Inflammatory macrophage treated with lipopolysaccharide for 1 hour (primary cell): ENCODE data around the gene ITLN2.
A peak's percentile ranks its signal among the peaks of the same experiment; 100 is the strongest.
"Not testable (repeated sequence)": the region's sequence is repeated elsewhere in the genome, so short reads cannot be mapped to it uniquely, and the experiment has no call there.

Source experiments
- DNase-seq, 2 donors: peaks; one replicate each; pipeline ENCODE4 v3.0.0-alpha.2; 2020 to 2022

The ITLN2 gene

DNA sequence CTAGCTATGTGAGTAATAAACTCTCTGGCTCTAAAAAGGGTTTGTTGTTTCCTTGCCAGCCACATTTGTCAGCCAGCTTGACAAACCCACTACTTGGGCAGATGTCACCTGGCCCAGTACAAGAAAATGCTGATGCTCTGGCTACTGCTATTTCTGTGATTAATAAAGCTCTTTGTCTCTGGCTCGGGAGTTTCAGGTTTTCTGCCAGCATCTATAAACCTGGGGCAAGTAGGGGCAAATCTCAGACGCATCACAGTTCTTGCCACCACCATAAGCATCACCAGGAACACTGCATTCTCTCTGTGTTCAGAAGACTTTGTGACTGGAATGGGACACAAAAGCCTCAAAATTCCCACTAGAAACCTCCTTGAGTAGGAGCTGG, 2.5 kb downstream of the ITLN2 start:
- DNase-seq = no peak

DNA sequence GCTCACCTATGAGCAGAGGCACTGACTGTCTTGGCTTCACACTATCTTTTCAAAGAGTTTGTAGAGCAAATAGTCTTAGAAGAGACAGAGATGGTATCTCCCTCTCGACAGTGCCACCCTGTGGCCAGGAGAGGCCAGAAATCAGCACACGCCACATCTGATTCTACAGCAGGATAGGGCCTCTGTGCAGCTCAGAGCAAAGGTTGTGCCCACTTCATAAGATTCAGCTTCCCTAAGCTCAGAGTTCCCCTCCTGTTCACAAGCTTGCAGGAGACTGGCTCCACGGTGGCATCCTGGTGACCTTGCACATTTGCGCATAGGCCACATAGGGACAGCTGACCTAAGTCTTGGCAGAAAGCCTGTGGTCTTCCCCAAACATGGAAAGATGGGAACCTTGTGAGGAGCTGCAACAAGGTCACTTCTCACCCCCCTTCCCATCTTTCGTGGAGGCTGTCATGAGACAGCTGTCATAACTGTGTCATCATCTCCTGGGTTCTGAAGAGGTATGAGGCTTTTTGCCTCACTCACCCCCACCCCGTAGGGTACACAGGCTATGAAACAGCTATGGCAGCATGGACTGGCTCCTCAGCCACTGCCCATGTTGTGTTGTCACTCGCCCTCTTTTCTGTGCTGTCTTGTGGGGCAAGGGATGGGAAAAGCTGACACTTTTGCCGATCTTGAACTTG, 3.0 kb downstream of the ITLN2 start:
- DNase-seq = peak; percentile 63 to 84

DNA sequence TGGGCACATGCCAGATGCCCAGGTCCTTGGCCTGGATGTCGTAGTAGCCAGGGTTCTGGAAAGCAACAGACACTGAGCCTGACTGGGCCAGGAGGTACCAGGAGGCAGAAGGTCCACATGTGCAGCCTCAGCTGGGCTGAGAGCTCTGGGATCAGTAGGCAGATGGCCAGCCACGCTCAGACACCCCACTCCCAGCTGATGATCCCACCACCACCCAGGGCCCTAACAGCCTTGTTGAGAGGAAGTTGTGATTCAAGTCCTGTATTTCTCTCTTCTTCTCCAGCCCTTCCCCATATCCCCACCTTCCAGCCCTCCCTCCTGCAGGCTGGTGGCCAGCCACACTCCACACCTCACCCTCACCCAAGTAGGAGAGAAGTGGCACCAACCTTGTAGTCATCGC, 4.0 kb downstream of the ITLN2 start:
- no peak for DNase-seq

DNA sequence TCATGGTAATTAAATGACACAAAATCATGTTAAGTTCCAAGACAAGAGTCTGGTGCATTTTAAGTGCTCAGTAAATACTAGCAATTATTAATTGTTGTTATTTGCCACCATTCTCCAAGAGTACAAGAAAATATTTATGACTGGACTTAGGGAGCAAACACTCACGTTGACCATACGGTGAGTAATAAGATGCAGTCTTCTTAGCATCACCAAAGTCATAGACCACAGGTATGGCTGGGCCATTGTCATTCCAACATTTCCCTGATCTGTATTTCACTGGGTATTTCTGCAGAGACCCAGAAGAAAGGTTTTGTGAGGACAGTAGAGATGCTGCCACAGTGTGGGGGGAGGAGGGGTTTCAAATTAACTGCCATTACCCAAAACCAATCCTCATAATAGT, 4.7 kb downstream of the ITLN2 start:
- DNase-seq = no peak

DNA sequence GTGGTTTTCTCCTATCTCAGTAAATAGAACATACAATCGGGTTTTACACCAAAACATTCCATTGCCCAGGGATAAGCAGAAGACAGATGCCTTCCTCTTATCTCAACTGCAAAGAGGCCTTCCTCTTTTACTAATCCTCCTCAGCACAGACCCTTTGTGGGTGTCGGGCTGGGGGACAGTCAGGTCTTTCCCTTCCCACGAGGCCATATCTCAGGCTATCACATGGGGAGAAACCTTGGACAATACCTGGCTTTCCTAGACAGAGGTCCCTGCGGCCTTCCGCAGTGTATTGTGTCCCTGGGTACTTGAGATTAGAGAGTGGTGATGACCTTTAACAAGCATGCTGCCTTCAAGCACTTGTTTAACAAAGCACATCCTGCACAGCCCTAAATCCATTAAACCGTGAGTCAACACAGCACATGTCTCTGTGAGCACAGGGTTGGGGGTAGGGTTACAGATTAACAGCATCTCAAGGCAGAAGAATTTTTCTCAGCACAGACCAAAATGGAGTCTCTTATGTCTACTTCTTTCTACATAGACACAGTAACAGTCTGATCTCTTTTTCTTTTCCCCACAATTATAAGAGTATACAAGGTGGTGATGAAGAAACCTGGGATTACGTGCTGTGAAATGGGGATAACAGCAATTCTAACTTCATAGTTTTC, 5.3 kb downstream of the ITLN2 start:
- DNase-seq = not testable (repeated sequence)

DNA sequence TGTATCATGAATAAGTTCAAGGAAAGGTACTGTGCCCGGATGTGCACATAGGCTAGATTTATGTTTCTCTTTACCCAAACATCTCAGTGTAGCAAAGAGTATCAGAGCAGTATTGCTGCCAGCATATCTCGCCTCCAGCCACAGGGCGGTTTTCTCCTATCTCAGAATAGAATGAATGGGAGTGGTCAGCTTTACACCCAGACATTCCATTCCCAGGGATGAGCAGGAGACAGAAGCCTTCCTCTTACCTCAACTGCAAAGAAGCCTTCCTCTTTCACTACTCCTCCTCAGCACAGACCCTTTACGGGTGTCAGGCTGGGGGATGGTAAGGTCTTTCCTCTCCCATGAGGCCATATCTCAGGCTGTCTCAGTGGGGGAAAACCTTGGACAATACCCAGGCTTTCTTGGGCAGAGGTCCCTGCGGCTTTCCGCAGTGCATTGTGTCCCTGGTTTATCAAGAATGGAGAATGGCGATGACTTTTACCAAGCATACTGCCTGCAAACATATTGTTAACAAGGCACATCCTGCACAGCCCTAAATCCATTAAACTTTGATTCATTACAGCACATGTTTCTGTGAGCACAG, 7.3 kb downstream of the ITLN2 start:
- not testable (repeated sequence) for DNase-seq

DNA sequence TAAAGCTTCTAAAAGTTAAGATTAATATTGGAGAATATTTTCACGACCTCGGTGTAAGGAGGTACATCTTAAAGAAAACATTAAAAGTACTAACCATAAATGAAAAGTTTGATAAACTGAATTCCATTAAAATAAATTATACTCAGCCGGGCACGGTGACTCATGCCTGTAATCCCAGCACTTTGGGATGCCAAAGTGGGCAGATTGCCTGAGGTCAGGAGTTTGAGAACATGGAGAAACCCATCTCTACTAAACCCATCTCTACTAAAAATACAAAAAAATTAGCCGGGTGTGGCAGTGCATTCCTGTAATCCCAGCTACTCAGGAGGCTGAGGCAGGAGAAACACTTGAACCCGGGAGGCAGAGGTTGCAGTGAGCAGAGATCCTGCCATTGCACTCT, 8.7 kb downstream of the ITLN2 start:
- DNase-seq = not testable (repeated sequence)

DNA sequence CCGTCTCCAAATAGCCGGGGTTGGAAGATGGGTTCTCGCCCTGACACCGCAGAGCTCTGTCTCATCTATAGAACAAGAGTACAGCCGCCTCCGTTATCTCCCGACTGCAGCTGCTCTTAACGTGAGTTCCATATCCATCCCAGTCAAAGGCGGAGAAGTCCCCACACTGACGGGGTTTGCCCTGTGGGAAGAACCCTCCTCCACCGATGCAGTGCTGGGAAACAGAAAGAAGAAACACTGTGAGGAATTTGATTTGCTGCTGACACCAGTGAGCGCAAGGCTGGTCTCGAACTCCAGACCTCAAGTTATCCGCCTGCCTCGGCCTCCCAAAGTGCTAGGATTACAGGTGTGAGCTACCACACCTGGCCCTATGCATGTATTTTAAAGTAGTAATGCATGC, 9.5 kb downstream of the ITLN2 start:
- DNase-seq = no peak

DNA sequence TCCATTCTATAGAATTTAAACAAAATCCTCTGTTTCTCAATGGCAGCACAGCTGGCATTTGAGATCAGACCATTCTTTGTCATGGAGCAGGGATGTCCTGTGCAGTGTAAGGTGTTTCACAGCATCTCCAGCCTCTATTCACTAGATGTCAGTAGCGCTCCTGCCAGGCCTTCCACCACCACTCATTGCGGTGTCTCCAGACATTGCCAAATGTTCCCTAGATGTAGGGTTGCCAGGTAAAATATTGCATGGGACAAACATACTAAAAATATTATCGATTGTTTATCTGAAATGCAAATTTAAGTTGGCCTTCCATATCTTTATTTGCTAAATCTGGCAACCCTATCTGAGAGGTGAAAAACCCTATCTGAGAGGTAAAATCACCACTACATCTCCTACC, 11.7 kb downstream of the ITLN2 start:
- no peak for DNase-seq

DNA sequence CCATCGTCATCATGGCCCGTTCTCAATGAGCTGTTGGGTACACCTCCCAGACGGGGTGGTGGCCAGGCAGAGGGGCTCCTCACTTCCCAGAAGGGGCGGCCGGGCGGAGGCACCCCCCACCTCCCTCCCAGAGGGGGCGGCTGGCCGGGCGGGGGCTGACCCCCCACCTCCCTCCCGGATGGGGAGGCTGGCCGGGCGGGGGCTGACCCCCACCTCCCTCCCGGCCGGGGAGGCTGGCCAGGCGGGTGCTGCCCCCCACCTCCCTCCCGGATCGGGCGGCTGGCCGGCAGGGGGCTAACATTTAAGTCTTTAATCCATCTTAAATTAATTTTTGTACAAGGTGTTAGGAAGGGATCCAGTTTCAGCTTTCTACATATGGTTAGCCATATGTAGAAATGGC, 17.9 kb downstream of the ITLN2 start:
- DNase-seq = not testable (repeated sequence)

DNA sequence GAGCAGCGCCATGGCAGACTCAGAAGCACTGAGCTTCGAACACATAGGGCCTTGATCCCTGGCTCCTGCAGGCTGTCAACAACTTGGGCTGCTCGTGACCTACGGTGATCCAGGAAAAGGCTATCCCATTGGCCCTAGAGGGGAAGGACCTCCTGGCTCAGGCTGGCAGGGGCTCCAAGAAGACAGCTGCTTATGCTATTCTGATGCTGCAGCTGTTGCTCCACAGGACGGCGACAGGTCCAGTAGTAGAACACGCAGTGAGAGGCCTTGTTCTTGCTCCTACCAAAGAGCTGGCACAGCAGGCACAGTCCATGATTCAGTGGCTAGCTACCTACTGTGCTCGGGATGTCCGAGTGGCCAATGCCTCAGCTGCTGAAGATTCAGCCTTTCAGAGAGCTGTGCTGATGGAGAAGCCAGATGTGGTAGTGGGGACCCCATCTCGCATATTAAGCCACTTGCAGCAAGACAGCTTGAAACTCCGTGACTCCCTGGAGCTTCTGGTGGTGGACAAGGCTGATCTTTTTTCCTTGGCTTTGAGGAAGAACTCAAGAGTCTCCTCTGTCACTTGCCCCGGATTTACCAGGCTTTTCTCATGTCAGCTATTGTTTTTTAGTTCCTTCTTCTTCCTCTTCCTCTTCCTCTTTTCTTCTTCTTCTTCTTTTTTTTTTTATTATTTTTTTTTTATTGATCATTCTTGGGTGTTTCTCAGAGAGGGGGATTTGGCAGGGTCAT, 18.9 kb downstream of the ITLN2 start:
- peak; percentile 30 to 46 for DNase-seq

DNA sequence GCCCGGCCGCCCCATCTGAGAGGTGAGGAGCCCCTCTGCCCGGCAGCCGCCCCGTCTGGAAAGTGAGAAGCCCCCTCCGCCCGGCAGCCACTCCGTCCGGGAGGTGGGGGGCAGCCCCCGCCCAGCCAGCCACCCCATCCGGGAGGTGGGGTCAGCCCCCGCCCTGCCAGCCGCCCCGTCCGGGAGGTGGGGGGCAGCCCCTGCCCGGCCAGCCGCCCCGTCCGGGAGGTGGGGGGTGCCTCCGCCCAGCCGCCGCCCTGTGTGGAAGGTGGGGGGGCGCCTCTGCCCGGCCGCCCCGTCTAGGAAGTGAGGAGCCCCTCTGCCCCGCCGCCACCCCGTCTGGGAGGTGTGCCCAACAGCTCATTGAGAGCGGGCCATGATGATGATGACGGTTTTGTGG, 21.3 kb downstream of the ITLN2 start:
- not testable (repeated sequence) for DNase-seq

DNA sequence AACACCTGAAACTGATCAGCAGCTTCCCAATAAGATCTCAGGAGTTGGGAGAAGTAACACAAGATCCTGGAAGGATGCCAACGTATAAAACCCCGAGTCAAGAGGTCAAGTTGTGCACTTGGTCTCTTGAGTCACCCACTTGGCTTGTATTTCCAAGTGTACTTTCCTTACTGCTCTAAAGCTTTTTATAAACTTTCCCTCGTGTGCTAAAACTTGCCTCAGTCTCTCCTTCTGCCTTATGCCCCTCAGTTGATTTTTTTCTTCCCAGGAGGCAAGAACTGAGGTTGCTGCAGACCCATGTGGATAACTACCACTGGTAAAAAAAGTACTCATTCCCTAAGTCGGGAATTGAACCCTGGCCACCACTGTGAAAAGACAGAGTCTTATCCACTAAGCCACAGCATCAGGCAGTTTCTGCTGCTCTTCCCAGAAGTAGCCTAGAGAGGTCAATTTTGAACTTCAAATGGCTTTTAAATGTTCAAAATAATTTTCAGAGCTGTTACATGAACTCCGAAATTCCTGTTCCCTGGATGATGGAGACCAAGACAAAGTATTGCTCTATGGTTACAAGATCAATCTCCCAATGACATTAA, 28.9 kb downstream of the ITLN2 start:
- DNase-seq = no peak

DNA sequence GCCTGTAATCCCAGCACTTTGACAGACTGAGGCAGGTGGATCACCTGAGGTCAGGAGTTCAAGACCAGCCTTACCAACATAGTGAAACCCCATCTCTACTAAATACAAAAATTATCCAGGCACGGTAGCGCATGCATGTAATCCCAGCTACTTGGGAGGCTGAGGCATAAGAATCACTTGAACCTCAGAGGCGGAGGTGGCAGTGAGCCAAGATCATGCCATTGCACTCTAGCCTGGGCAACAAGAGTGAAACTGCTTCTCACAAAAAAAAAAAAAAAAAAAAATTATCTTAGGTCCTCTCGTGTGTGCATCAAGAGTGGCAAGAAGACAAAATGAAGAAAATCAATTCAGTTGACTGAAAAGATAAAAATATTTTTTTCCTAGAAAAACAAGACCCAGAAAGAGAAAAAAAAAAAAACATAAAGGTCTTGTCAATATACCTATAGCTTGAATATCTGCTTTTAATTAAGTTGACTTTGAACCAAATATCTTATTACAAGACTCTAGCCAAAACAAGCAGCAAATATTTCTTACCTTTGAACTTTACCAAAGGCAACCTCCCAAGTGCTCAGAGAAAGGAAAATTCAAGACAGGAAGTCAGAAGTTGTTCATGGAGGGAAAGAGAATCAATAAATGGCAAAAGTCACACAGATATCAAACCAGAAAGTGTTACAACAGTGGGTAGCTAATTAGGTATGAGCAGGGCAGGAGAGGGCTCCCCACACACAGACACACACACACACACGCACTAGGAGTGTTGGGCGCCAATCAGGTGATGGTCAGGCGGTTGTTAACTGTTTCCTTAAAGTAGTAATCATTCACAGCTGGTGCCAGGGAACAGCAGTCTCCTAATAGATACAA, 29.6 kb downstream of the ITLN2 start:
- no peak for DNase-seq

DNA sequence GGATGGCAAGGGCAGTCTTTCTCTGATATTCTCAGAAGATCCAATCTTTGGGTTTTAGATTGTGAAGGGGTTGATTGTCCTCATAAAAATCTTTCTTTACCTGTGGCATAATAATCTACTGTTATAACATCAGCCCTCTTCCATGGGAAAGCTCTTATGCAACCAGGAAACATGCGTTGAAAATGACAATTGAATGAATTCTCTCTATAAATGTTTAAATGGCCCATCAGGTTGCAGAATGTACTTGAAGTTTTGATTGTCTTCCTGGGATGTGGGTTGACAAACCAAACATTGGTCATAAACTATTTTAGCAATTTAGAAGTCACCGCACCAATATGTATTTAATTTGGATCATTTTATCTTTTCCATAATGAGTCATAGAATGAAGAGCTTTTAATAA, 37.9 kb downstream of the ITLN2 start:
- no peak for DNase-seq

DNA sequence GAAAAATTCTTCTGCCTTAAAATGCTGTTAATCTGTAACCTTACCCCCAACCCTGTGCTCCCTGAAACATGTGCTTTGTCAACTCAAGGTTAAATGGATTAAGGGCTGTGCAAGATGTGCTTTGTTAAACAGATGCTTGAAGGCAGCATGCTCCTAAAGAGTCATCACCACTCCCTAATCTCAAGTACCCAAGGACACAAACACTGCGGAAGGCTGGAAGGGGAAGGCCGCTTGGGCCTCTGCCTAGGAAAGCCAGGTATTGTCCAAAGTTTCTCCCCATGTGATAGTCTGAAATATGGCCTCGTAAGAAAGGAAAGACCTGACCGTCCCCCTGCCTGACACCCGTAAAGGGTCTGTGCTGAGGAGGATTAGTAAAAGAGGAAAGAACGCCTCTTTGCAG, 41.4 kb downstream of the ITLN2 start:
- DNase-seq = not testable (repeated sequence)

DNA sequence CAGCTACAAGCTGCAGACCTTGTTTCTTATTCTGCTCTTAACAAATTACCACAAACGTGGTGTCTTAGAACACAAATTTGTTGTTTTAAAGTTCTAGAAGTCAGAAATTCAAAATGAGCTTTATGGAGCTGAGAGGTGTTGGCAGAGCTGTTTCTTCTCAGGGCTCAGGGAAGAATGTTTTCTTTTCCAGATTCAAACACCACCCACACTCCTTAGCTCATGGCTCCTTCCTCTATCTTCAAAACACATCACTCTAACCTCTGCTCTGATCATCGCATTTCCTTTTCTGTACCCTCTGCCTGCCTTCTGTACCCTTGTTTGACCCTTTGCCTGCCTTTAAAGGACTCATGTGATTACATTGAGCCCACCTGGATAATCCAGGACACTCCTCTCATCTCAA, 42.7 kb downstream of the ITLN2 start:
- peak in 1 of 2 donors; percentile 7 for DNase-seq

DNA sequence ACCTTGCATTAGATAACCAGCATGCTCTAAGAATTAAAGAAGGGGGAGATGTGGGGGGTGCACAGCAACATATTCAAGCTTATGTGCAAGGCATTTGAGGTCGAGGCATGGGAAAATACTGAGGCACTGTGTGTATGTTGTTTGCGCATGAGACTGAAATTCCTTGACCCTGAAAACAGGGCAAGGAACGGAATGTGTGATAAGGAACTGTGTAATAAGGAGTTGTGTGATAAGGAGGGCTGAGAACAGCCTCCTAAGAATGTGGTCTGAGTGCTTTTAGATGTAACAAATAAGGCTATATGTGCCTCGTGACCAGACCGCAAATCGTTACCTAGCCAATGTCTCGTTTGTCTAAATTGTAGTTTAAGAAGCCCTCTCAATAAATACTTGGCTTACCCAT, 43.2 kb downstream of the ITLN2 start:
- DNase-seq = no peak

DNA sequence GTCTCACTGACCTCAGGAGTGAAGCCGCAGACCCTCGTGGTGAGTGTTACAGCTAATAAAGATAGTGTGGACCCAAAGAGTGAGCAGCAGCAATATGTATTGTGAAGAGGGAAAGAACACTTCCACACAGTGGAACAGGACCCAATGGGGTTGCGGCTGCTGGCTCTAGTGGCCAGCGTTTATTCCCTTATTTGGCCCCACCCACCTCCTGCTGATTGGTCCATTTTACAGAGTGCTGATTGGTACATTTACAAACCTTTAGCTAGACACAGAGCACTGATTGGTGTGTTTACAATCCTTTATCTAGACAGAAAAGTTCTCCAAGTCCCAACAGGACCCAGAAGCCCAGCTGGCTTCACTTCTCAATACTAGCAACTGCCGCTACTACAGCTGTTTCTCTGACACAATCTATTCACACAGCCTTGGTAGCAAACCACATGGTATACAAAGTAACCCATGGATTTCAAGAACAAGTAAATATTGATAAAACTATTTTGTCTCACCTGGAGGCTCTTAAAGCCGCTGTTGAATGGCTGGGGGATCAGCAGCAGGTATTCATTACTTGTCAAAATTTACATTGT, 44.3 kb downstream of the ITLN2 start:
- no peak for DNase-seq

DNA sequence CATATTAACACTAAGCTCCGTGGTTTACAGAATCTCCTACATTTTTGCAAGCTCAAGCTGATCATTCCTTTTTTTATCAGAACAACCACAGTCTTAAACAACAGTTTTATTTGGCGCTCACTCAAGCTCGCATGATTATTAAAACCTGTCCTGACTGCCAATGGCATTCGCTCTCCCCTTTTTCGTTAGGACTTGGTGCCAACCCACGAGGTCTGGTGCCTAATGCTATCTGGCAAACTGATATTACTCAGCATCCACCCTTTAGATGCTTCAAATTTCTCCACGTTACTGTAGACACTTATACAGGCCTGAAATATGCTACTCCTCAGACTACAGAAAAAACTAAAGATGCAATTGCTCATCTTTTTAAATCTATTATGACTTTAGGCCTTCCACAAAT, 46.6 kb downstream of the ITLN2 start:
- DNase-seq = no peak

DNA sequence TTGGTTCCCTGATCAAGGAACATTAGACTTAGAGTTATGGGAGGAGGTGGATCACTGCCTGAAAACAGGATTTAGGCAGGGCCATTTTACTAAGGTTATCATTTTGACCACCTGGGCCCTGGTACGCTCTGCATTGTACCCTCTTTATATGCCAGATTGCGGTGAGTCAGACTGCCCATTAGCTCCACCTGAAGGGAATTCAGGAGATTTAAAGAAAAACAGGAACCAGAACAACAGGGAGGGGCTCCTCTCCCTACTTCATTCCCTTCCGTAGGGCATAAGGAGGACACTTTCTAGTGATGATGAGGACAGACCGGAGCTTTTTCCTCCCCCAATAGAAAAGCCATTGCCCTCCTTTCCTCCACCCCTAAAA, 49.0 kb downstream of the ITLN2 start:
- DNase-seq = no peak
